ENCODE data around the gene NEURL3.

The NEURL3 gene

DNA sequence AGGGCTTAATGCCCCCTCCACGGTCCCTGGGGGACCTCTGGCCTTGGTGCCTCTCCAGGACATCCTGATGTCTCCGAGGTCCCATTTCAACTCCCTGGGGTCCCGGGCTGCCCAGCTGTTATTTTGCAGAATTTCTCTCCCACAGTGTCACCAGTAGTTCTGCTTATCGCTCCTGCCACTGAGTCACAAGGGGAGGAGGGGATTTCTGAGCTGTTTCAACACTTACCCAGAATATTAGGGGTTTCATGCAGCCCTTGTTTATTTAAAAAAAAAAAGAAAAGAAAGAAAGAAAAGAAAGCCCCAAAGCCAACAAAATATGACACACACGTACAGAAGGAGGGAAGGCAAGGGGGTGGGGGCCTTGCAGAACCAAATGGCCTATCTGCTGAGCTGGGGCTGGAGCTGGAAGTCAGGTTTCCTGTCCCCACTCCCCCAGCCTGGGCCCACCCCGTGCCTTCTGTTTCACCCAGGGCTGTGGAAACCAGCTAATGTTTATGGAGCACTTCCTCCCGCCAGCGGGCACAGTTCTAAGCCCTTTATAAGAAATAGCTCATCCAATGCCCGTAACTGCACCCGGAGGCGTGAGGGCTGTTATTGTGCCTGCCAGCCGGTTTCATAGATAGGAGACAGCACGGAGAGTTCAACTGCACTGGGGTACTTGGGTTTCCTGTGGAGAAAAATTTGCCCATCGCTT lies 23.0 kb upstream of the NEURL3 start:
- Histone ChIP-seq H3K27me3 (ENCODE audit: low read depth, low read length) (peaks cover 78% of the 10 kb centered on the region), H3K27ac (ENCODE audit: low read length) (peak overlapping the region; percentile 45), H3K4me2 (ENCODE audit: low read length) (peak overlapping the region; percentile 89), H3K4me3 (ENCODE audit: low read length) (peak overlapping the region; percentile 72), H3K9ac (ENCODE audit: low read length) (peak overlapping the region; percentile 43), H2AFZ (ENCODE audit: low read depth, low read length) (no peak overlapping the region), H3K9me3 (ENCODE audit: insufficient read depth, low read length) (no peaks in the 10 kb centered on the region), H3K36me3 (replicated peaks; ENCODE audit: low read depth, low read length) (no peaks in the 10 kb centered on the region), H3K79me2 (ENCODE audit: low read length) (no peaks in the 10 kb centered on the region), H4K20me1 (ENCODE audit: insufficient read depth, low read length) (no peaks in the 10 kb centered on the region), H3K4me1 (ENCODE audit: low read length) (peaks cover 89% of the 10 kb centered on the region)
- TF ChIP-seq EZH2phosphoT487 (IDR thresholded peaks at IDR 0.05; ENCODE audit: low read depth) = no peak
- TF ChIP-seq, protein P1, sequence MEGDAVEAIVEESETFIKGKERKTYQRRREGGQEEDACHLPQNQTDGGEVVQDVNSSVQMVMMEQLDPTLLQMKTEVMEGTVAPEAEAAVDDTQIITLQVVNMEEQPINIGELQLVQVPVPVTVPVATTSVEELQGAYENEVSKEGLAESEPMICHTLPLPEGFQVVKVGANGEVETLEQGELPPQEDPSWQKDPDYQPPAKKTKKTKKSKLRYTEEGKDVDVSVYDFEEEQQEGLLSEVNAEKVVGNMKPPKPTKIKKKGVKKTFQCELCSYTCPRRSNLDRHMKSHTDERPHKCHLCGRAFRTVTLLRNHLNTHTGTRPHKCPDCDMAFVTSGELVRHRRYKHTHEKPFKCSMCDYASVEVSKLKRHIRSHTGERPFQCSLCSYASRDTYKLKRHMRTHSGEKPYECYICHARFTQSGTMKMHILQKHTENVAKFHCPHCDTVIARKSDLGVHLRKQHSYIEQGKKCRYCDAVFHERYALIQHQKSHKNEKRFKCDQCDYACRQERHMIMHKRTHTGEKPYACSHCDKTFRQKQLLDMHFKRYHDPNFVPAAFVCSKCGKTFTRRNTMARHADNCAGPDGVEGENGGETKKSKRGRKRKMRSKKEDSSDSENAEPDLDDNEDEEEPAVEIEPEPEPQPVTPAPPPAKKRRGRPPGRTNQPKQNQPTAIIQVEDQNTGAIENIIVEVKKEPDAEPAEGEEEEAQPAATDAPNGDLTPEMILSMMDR (IDR thresholded peaks at IDR 0.05; ENCODE audit: low read depth, low read length) = no peak

DNA sequence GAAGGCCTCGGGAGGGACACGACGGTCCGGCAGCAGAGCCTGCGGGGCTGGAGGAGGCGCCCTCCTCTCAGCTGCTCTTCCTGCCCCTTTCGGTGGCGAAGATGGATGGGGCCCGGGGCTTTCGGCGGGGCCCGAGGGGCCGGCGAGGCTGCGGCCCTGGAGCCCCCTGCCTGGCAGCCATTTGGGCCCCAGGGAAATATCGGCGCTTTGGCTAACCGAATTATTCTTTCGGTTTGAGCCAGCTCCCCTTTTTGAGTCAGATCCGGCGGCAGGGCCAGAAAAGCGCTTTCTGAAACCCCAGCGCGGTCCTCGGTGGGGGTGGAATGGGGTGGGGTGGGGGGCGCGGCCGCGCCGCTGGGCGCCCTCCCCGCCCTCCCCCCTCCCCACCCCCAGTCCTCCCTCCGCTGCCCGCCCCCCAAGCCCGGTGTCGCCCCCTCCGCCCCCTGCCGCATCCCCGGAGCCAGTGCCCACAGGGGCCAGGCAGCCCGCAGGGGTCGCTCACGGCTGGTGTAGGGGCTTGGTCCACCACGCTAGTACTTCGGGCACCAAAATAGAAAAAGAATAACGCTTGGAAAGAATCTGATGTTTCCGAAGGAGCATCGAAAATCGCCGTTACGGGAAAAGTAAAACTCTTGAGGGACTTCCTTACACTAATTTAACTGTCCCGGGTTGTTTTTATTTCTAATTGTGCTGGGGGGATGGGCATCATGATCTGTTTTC lies 22.3 kb upstream of the NEURL3 start:
- Histone ChIP-seq H3K27me3 (ENCODE audit: low read depth, low read length) (peaks cover 77% of the 10 kb centered on the region), H2AFZ (ENCODE audit: low read depth, low read length) (peak overlapping the region; percentile 1; the same call in 1 of the 2 replicates)

DNA sequence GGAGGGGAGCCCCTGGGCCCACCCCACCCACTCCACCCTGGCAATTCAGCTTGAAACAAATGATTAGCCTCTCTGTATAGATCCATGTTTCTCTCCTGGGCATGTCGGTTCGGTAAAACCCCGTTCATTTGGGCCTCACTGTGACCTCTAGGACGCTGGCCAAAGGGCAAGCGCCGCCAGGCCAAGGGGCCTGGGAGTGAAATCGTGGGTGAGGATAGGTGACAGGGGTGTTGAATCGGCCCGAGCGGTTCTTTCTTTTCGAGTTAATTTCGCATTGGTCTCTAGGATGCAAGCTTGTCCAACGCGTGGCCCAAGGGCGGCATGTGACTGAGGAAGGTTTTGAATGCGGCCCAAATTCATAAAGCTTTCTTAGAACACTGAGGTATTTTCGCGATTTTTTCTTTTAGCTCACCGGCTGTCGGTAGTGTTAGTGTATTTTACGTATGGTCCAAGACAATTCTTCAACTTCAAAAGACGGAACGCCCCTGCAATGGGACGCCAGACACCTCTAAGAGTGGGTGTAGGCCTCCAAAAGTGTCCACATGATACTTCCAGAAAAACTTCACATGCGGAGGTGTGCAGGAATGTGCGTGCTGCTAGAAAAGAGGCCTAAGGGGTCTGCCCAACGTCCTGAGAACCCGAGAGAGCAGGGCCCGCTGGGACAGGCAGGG lies 21.6 kb upstream of the NEURL3 start:
- H4K20me1 ChIP-seq (ENCODE audit: insufficient read depth, low read length) = no peaks in the 10 kb centered on the region
- peak overlapping the region; percentile 72 for H3K4me3 ChIP-seq (ENCODE audit: low read length)
- TF ChIP-seq, protein P1 (IDR thresholded peaks at IDR 0.05; ENCODE audit: low read depth, low read length) = no peak
- no peak for TF ChIP-seq EZH2phosphoT487 (IDR thresholded peaks at IDR 0.05; ENCODE audit: low read depth)
- H3K4me2 ChIP-seq (ENCODE audit: low read length) = peak overlapping the region; percentile 66
- peaks cover 79% of the 10 kb centered on the region for H3K27me3 ChIP-seq (ENCODE audit: low read depth, low read length)
- peak overlapping the region; percentile 47; the same call in 1 of the 2 replicates for H3K9ac ChIP-seq (ENCODE audit: low read length)
- peak overlapping the region; percentile 1; the same call in 1 of the 2 replicates for H2AFZ ChIP-seq (ENCODE audit: low read depth, low read length)
- peak overlapping the region; percentile 36; the same call in 1 of the 2 replicates for H3K27ac ChIP-seq (ENCODE audit: low read length)
- no peaks in the 10 kb centered on the region for H3K9me3 ChIP-seq (ENCODE audit: insufficient read depth, low read length)
- peaks cover 86% of the 10 kb centered on the region for H3K4me1 ChIP-seq (ENCODE audit: low read length)
- H3K36me3 ChIP-seq (replicated peaks; ENCODE audit: low read depth, low read length) = no peaks in the 10 kb centered on the region
- H3K79me2 ChIP-seq (ENCODE audit: low read length) = no peaks in the 10 kb centered on the region

More for the DNA sequence above, 22.3 kb upstream of the NEURL3 start:
- Histone ChIP-seq H3K9ac (ENCODE audit: low read length) (peak overlapping the region; percentile 47), H3K27ac (ENCODE audit: low read length) (peak overlapping the region; percentile 45), H3K9me3 (ENCODE audit: insufficient read depth, low read length) (no peaks in the 10 kb centered on the region), H4K20me1 (ENCODE audit: insufficient read depth, low read length) (no peaks in the 10 kb centered on the region), H3K79me2 (ENCODE audit: low read length) (no peaks in the 10 kb centered on the region), H3K4me3 (ENCODE audit: low read length) (peak overlapping the region; percentile 72), H3K4me1 (ENCODE audit: low read length) (peaks cover 88% of the 10 kb centered on the region), H3K4me2 (ENCODE audit: low read length) (peak overlapping the region; percentile 89), H3K36me3 (replicated peaks; ENCODE audit: low read depth, low read length) (no peaks in the 10 kb centered on the region)
- TF ChIP-seq EZH2phosphoT487 (IDR thresholded peaks at IDR 0.05; ENCODE audit: low read depth) = no peak
- TF ChIP-seq, protein P1 (IDR thresholded peaks at IDR 0.05; ENCODE audit: low read depth, low read length) = peak; percentile 18; the same call in 1 of the 2 replicates
